22Rv1 (cell line): ENCODE measurements around the gene PDLIM5.

ENCODE experiments used
- H3K27ac ChIP-seq: fragments of 450-650 bp; 2 replicates; pipeline ENCODE4 v1.5.1; 2017
- ZFX ChIP-seq: fragments of 450-650 bp; IDR thresholded peaks from 2 replicates; pipeline ENCODE4 v1.6.1; 2017; ENCODE audit warnings: antibody characterized with exemption, borderline replicate concordance
- TF ChIP-seq, protein P1 (sequence below): fragments of 450-650 bp; IDR thresholded peaks from 2 replicates; pipeline ENCODE4 v1.5.1; 2017; ENCODE audit warnings: mild to moderate bottlenecking

The PDLIM5 gene

DNA sequence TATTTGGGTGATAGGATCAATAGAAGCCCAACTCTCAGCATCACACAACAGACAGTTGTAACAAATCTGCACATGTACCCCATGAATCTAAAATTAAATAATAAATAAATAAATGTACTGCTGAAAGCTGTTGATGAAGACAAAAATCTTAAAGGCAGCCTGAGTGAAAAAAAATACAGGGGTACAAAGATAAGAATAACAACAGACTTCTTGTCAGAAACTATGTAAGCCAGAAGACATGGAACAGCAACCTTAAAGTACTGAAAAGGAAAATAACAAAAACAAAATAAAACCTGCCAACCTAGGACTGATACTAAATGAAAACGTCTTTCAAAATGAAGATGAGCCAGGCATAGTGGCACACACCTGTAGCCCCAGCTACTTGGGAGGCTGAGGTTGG, 25.0 kb upstream of the PDLIM5 start:
- TF ChIP-seq, protein P1, sequence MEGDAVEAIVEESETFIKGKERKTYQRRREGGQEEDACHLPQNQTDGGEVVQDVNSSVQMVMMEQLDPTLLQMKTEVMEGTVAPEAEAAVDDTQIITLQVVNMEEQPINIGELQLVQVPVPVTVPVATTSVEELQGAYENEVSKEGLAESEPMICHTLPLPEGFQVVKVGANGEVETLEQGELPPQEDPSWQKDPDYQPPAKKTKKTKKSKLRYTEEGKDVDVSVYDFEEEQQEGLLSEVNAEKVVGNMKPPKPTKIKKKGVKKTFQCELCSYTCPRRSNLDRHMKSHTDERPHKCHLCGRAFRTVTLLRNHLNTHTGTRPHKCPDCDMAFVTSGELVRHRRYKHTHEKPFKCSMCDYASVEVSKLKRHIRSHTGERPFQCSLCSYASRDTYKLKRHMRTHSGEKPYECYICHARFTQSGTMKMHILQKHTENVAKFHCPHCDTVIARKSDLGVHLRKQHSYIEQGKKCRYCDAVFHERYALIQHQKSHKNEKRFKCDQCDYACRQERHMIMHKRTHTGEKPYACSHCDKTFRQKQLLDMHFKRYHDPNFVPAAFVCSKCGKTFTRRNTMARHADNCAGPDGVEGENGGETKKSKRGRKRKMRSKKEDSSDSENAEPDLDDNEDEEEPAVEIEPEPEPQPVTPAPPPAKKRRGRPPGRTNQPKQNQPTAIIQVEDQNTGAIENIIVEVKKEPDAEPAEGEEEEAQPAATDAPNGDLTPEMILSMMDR: no peak
- no peak for TF ChIP-seq ZFX

DNA sequence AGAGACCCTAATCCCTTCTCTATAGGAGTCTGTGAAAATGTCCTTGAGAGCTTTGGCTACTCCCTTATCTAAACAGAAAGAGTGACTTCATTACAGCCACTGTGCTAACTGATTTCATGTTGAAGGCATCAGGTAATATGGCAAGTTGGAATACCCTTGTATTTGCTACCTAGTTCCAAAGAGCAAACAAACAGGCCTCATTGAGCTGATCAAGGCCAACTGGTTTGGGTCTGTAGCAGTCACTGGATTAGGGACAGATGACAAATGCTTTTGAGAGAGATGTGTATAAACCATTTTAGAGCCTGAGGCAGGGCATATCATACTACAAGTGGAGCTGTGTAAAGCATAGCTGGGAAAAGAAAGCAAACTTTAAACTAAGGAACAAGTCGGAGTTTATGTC, 22.9 kb upstream of the PDLIM5 start:
- peak overlapping the region; percentile 74 for H3K27ac ChIP-seq
- no peak for TF ChIP-seq ZFX
- TF ChIP-seq, protein P1: no peak

More for the DNA sequence above, 25.0 kb upstream of the PDLIM5 start:
- H3K27ac ChIP-seq: no peak overlapping the region

DNA sequence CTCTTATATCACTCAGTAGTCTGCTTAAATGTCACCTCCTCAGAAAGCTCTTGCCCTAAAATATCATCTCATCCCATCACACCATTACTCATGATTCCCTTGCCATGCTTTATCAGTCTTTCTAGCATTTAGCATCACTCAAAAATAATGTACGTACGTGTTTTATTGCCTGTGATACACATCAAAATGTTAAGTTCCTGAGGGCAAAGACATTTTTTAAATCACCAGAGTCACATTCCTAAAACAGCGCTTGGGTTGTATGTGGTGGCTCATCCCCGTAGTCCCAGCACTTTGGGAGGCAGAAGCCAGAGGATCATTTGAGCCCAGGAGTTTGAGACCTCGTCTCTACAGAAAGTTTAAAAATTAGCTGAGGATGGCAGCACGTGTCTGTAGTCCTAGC, 21.3 kb upstream of the PDLIM5 start:
- no peak for TF ChIP-seq ZFX
- TF ChIP-seq, protein P1: no peak
- no peak overlapping the region for H3K27ac ChIP-seq

DNA sequence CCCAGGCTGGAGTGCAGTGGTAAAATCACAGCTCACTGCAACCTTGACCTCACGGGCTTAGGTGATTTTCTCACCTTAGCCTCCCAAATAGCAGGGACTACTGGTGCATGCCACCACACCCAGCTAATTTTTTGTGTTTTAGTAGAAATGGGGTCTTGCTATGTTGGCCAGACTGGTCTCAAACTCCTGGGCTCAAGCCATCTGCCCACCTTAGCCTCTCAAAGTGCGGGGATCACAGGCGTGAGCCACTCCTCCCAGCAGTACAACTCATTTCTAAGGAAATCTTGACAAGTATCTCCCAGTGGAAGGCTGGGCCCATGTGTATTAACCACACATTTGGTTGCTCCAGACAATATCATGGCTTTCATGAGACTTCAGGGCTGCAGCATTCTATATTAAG, 20.4 kb upstream of the PDLIM5 start:
- TF ChIP-seq, protein P1: no peak
- TF ChIP-seq ZFX: no peak
- no peak overlapping the region for H3K27ac ChIP-seq

DNA sequence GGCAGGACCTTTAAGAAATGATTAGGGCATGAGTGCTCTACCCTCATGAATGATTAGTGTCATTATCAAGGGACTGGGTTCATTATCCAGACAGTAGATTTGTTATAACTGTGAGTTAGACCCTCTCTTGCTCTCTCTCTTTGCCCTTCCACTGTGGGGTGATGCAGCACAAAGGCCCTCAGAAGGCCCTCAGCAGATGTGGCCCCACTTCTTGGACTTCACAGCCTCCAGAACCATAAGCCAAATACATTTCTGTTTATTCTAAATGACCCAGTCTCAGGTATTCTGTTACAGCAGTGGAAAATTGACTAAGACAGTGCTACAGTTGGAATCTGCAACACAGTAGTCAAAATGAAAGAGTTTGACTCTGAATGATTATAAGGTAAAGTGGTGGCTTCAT, 17.2 kb upstream of the PDLIM5 start:
- TF ChIP-seq, protein P1: no peak
- no peak for TF ChIP-seq ZFX
- H3K27ac ChIP-seq: no peak overlapping the region

DNA sequence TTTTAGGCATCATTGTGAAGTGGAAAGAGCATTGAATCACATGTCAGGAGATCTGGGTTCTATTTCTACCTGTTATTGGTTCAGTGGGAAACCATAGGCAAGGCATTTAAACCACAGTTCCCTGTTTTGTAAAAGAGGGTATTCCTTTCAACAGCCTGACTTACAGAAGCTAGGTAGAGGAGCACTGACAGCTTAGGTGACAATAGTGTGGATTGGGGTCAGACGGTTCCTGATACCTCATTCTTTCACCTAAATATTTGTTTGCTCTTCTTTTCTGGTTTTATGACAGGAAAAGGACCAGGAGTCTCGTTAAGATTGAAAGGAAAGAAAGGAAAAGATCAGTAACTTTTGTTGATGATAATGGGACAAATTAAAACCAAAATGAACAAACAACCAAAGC, 15.9 kb upstream of the PDLIM5 start:
- TF ChIP-seq, protein P1: no peak
- TF ChIP-seq ZFX: no peak

DNA sequence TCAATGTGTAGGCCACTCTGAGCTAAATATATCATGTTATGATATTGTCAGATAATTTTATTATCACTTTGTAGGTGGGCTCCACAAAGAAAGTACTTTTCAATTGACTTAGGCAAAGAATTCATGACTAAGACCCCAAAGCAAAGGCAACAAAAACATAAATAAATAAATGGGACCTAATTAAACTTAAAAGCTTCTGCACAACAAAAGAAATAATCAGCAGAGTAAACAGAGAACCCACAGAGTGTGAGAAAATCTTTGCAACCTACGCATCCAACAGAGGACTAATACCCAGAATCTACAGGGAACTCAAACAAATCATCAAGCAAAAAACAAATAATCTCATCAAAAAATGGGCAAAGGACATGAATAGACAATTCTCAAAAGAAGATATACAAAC, 15.2 kb upstream of the PDLIM5 start:
- TF ChIP-seq ZFX: no peak
- TF ChIP-seq, protein P1: no peak
- no peak overlapping the region for H3K27ac ChIP-seq

More for the DNA sequence above, 15.9 kb upstream of the PDLIM5 start:
- H3K27ac ChIP-seq: no peak overlapping the region
